IPS-NIHi11 (cell line): ENCODE measurements around the gene CNOT1.
A peak's percentile ranks its signal among the peaks of the same experiment; 100 is the strongest.
"Not testable (repeated sequence)": the region's sequence is repeated elsewhere in the genome, so short reads cannot be mapped to it uniquely, and the experiment has no call there.

ENCODE experiments used
- DNase-seq: peaks from one replicate; pipeline ENCODE4 v3.0.0; 2012; ENCODE audit warnings: mixed read lengths, low spot score

The CNOT1 gene

GRCh38 chr16:58638148-58639036 is 8.8 kb upstream of the CNOT1 start:
- peak; percentile 37 for DNase-seq

GRCh38 chr16:58637021-58637420 is 7.4 kb upstream of the CNOT1 start:
- not testable (repeated sequence) for DNase-seq

- DNase-seq, result no peak
These were observed 6.8 kb upstream of the CNOT1 start for GRCh38 chr16:58636466-58636865.

- DNase-seq, result no peak
These were observed 5.9 kb upstream of the CNOT1 start for GRCh38 chr16:58635502-58635901.

GRCh38 chr16:58634265-58634802 is 4.7 kb upstream of the CNOT1 start:
- DNase-seq, result no peak

GRCh38 chr16:58628845-58629732 is 537 bp downstream of the CNOT1 start:
- no peak for DNase-seq

GRCh38 chr16:58624209-58624608 is 5.4 kb downstream of the CNOT1 start:
- DNase-seq, result no peak

- DNase-seq, result no peak
These were observed 9.2 kb downstream of the CNOT1 start for GRCh38 chr16:58620396-58620795.

- no peak for DNase-seq
These were observed 14.3 kb downstream of the CNOT1 start for GRCh38 chr16:58615280-58615679.

- no peak for DNase-seq
These were observed 14.8 kb downstream of the CNOT1 start for GRCh38 chr16:58614860-58615259.

GRCh38 chr16:58614212-58614611 is 15.4 kb downstream of the CNOT1 start:
- no peak for DNase-seq

GRCh38 chr16:58612965-58613364 is 16.7 kb downstream of the CNOT1 start:
- DNase-seq, result not testable (repeated sequence)

GRCh38 chr16:58608601-58609136 is 21.0 kb downstream of the CNOT1 start:
- no peak for DNase-seq

GRCh38 chr16:58605562-58605961 is 24.1 kb downstream of the CNOT1 start:
- no peak for DNase-seq

GRCh38 chr16:58591083-58591482 is 38.5 kb downstream of the CNOT1 start:
- no peak for DNase-seq

- DNase-seq, result no peak
These were observed 40.2 kb downstream of the CNOT1 start for GRCh38 chr16:58589326-58589905.

GRCh38 chr16:58588406-58588805 is 41.2 kb downstream of the CNOT1 start:
- DNase-seq, result no peak

- no peak for DNase-seq
These were observed 43.1 kb downstream of the CNOT1 start for GRCh38 chr16:58586340-58587030.

- no peak for DNase-seq
These were observed 44.7 kb downstream of the CNOT1 start for GRCh38 chr16:58584831-58585505.

- DNase-seq, result no peak
These were observed 46.5 kb downstream of the CNOT1 start for GRCh38 chr16:58582971-58583765.
